ENCODE results near the gene CDRT4.

DNA sequence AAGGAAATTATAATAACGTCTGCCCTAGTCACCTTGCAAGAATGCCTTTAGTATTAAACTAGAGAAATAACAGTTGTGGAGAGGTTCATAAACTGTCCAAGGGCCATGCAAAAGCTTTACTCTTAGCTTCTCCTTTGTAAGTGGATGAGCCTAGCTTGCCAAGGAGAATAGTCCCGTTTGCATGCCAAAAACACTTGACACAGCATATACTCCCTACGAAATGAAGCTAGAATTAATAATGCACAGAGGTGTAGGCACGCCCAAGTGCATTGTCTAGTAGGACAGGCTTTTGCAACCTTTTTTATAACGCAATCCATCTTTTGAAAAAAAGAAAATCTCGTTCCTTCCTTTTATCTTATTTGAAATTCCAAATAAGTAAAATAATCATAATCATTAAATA lies 12.8 kb upstream of the CDRT4 start:
- TF ChIP-seq CTCF (IDR thresholded peaks at IDR 0.05) (no peak), POLR2A (IDR thresholded peaks at IDR 0.05) (no peak), POLR2AphosphoS5 (IDR thresholded peaks at IDR 0.05) (no peak)
